ENCODE data around the gene NMRK2.
"Not testable (repeated sequence)": the region's sequence is repeated elsewhere in the genome, so short reads cannot be mapped to it uniquely, and the experiment has no call there.

NMRK2 gene
- 0 reads per million in 2 donors for total RNA-seq

GRCh38 chr19:3932931-3933810 is at the start of gene NMRK2:
TSS of gene NMRK2 (plus strand) at chr19:3933069. CDS start at chr19:3933672, 603 bp downstream.
- DNase-seq = no peak

- no peak for DNase-seq
Observed at GRCh38 chr19:3890591-3890990, 42.3 kb upstream of the NMRK2 start.

DNA sequence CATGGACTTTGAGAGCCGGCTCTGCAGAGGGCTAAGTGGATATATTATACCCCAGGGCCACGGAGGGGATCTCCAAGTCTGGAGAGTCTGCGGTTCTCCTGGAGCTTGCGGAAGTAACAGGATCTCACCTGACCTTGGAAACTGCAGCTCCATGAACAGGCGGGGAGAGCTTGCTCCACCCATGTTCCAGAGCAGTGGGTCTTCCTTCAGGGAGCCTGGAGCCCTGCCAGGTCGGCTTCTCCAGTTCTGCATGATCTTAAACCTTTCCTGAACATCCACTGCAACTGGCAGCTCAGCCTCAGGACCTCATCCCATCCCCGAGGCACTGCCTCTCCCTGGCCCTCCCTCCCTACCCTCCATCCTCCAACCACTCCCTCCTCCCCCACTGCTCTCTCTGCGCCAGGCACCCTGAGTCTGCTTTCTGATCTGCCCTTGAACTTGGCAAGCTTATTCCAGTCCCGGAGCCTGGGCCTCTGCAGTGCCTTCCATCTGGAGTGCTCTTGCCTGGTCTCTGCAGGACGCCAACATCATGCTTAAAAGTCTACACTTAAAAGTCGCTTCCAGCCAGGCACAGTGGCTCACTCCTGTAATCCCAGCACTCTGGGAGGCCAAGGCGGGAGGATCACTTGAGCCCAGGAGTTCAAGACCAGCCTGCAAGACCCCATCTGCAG is 39.2 kb upstream of the NMRK2 start:
- no peak for DNase-seq

GRCh38 chr19:3894959-3895358 is 37.9 kb upstream of the NMRK2 start:
- DNase-seq = not testable (repeated sequence)

- DNase-seq = no peak
Observed at GRCh38 chr19:3895788-3896187, 37.1 kb upstream of the NMRK2 start.

- DNase-seq = peak in 2 of 5 experiments; percentile 35 to 56
Observed at GRCh38 chr19:3897936-3898335, 34.9 kb upstream of the NMRK2 start.

DNA sequence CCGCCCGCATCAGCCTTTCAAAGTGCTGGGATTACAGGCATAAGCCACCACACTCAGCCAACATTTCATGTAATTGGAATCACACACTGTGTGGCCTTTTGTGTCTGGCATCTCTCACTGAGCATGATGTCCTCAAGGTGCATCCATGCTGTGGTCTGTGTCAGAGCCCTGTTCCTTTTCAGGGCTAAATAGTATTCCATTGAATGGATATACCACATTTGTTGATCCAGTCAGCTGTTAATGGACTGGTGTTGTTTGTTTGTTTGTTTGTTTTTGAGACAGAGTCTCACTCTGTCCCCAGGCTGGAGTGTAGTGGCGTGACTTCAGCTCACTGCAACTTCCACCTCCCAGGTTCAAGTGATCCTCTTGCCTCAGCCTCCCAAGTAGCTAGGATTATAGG is 34.4 kb upstream of the NMRK2 start:
- no peak for DNase-seq

GRCh38 chr19:3899531-3900294 is 33.2 kb upstream of the NMRK2 start:
- no peak for DNase-seq

- DNase-seq = no peak
Observed at GRCh38 chr19:3902317-3902973, 30.4 kb upstream of the NMRK2 start.

- DNase-seq = no peak
Observed at GRCh38 chr19:3904233-3904632, 28.6 kb upstream of the NMRK2 start.

DNA sequence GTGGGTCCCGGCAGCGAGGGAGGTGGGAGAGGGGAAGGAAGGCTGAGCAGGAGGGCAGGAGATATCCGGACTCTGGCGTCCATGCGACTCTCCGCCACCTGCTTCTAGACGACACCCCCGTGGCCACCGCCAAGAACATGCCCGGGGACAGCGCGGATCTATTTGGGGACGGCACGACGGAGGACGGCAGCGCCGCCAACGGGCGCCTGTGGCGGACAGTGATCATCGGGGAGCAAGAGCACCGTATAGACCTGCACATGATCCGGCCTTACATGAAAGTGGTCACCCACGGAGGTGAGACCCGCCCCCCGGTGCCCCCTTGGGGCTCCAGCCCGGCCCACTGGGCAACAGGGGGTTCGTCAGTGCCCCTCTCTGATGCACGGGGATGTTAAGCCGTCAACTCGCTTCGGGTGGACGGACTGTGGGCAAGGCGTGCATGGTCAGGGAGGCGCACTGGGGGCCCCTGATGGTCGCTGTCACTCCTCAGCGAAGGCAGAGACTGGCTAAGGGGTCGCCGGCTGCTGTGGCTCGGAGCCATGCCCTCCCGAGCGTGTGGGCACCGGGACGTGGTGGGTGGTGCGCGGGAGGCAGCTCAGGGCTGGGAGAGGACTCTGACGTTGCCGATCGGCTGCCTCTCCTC is 25.1 kb upstream of the NMRK2 start:
- no peak for DNase-seq

DNA sequence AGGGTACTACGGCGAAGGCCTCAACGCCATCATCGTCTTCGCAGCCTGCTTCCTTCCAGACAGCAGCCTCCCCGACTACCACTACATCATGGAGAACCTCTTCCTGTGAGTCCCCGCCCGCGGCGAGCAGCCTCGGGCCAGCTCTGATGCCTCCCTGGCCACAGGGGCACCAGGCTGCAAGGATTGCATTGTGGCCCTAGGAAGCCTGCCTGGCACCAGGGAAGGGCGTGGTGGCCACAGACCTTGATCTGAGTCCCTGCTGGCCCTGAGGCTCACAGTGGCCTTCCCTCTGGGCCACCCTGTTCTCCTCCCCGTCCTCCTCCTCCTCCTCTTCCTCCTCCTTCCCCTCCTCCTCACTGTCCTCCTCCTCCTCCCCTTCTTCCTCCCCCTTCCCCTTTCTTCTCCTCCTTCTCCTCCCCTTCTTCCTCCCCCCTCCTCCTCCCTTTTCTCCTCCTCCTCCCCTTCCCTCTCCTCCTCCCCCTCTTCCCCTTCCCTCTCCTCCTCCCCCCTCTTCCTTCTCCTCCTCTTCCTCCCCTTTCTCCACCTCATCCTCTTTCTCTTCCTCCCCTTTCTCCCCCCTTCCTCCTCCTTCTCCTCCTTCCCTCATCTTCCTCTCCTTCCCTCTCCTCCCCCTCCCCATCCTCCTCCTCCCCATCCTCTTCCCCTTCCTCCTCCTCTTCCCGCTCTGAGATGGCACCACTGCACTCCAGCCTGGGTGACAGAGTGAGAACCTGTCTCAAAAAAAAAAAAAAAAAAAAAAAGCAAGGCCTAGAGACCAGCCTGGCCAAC is 24.4 kb upstream of the NMRK2 start:
- no peak for DNase-seq

DNA sequence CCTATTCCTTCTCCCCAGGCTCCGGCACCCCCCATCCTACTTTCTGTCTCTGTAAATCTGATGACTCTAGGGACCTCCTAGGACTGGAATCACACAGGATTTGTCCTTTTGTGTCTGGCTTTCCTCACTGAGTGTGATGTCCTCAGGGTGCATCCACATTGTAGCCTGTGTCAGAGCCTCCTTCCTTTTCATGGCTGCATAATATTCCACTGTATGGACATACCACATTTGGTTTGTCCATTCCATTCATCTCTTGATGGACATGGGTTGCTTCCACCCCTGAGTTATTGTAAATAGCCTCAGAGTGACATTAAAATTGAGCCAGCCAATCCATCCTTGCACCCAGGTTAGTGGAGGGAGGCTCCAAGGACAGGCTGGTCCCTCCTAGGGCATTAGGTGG is 22.8 kb upstream of the NMRK2 start:
- DNase-seq = no peak

DNA sequence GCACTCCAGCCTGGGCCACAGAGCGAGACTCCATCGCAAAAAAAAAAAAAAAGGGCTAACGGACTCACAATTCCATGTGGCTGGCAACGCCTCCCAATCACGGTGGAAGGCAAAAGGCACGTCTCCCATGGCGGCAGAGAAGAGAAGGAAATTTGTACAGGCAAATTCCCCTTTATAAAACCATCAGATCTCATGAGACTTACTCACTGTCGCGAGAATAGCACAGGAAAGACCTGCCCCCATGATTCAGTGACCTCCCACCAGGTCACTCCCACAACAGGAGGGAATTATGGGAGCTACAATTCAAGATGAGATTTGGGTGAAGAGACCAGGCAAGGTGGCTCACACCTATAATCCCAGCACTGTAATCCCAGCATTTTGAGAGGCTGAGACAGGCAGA is 18.7 kb upstream of the NMRK2 start:
- no peak for DNase-seq

- no peak for DNase-seq
Observed at GRCh38 chr19:3916033-3916432, 16.8 kb upstream of the NMRK2 start.

DNA sequence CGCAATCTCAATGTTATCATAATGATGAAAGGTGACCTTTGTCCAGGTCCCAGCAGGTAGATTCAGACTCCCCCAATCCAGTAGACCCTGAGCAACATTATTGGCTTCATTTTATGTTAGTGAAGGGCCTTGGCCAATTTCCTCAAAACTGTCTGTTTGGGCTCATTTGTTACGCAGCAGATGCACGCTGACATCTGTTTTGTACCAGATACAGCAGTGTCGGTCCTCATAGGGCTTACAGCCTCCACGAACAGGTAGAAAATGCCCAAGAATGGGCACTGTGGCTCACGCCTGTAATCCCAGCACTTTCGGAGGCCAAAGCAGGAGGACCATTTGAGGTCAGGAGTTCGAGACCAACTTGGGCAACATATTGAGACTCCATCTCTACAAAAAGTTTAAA is 13.1 kb upstream of the NMRK2 start:
- DNase-seq = no peak

- DNase-seq = no peak
Observed at GRCh38 chr19:3923096-3923758, 9.6 kb upstream of the NMRK2 start.

- no peak for DNase-seq
Observed at GRCh38 chr19:3923912-3924311, 9.0 kb upstream of the NMRK2 start.

DNA sequence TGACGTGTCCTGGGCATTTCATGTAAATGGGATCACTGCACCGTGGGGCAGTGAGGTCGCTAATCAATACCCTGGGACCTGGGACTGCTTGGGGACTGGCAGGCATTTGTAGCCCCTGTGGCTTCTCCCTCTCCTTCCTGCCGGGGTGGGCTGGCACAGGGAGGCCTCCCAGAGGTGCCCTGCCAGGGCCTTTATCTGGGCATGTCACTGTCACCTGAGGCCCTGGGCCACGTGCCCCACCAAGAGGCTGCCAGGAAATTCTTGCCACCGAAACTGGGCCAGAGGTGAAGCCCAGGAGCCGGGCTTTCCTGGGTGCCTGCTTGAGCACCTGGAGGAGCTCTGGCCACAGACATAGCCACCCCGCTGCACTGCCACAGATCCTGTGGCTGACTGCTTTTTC is 1.8 kb upstream of the NMRK2 start:
- DNase-seq = no peak

DNA sequence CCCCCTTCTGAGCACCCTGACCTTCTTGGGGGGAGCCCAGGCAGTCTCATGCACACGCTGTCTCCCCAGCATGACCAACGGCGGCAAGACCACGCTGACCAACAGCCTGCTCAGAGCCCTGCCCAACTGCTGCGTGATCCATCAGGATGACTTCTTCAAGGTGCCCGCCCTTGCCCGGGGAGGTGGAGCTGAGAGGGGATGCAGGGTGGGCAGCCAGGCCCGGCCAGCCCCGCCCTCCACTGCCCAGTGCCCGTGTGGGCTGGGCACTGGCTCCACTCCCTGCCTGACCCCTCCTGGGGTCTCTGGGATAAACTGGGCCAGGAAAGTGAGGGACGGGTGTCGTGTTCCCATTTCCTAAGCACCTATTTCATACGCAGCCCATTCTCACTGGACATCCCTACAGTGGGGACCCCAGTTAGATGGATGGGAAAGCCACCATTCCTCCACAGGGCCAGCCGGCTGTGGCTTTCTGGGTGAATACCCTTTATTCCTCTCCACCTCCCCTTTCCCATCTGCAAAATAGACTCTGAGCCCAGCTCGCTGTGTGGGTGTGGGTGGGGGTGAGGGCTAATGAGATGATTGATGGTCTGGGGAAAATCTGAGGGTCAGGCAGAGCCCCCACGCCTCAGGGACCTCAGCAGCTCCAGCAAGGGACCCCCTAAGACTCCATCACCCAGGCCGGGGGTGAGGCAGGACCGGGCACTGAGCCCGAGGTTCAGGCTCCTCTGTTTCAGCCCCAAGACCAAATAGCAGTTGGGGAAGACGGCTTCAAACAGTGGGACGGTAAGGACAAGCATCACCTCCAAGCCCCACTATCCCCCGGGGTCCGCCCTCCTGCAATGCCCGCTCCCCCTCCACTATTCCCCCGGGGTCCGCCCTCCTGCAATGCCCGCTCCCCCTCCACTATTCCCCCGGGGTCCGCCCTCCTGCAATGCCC is 3.9 kb downstream of the NMRK2 start:
- no peak for DNase-seq
